HG03097 (cell line): ENCODE results near the gene DNAJB13.

Experiments used
- ATAC-seq: cut with Tn5 transposase; IDR thresholded peaks from one replicate; pipeline ENCODE4 v1.9.1; 2021; ENCODE audit not compliant: unreplicated experiment, low FRiP score

DNAJB13 gene

DNA sequence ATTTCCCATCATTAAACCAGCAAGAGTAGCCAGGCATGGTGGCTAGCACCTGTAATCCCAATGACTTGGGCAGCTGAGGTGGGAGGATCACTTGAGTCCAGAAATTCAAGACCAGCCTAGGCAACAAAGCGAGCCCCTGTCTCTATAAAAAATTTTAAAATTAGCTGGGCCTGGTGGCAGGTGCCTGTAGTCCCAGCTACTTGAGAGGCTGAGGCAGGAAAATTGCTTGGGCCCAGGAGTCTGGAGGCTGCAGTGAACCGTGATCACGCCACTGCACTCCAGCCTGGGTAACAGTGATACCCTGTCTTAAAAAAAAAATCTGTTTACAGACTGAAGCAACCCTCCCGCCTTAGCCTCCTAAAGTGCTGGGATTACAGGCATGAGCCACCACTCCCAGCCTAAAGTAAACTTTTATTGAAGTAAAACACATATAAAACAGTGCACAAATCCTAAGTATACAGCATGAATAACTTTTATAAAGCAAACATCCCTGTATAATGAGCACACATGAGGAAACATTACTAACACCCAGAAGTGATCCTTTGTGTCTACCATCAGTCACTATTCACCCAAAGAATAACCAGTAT is 45.4 kb downstream of the DNAJB13 start:
- no peak for ATAC-seq

GRCh38 chr11:73997120-73997770 is 46.4 kb downstream of the DNAJB13 start:
- ATAC-seq, result no peak

DNA sequence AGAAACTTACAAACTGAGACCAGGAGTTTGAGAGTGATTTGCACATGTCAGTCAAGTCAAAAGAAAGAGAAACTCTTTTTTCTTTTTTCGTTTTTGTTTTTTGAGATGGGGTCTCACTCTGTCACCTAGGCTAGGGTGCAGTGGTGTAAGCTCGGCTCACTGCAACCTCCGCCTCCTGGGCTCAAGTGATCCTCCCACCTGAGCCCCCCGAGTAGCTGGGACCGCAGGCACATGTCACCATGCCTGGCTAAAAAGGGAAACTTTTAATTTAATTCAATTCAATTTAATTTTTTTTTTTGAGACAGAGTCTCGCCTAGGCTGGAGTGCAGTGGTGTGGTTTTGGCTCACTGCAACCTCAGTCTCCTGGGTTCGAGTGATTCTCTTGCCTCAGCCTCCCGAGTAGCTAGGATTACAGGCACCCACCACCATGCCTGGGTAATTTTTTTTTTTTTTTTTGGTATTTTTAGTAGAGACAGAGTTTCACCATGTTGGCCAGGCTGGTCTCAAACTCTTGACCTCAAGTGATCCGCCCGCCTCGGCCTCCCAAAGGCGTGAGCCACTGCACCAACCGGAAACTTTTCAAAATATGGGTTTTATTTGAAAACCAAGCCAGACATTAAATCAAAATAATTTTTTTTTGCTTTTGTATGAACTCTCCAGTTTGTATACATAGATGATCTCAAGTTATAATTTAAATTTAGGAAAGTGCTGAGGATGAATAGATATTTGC is 48.2 kb downstream of the DNAJB13 start:
- no peak for ATAC-seq

- ATAC-seq, result no peak
Observed at GRCh38 chr11:73999581-74000306, 48.9 kb downstream of the DNAJB13 start.

GRCh38 chr11:74000307-74001133 is 49.7 kb downstream of the DNAJB13 start:
- no peak for ATAC-seq

DNA sequence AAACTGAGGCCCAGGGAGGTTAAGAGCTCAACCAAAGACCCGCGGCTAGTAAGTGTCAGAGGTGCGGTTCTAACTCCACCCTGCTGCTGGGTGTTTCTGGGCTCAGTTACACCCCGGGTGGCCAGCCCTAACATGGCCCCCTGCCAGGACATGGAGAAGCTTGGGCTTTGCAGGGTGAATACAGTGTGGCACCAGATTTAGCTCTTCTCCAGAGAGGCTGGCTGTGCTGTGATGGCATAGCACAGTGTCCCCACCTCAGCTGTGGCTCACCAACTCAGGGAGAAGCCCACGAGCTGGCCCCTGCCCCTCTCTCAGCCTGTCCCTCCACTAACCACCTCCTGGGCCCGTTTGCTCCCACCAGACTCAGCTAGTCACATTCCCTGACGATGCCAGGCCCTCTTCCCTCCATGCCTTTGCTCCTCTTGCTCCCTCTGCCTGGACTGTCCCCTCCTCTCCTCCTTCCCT is 51.0 kb downstream of the DNAJB13 start:
- no peak for ATAC-seq

- no peak for ATAC-seq
Observed at GRCh38 chr11:74002832-74003231, 52.0 kb downstream of the DNAJB13 start.

- no peak for ATAC-seq
Observed at GRCh38 chr11:74004046-74004695, 53.3 kb downstream of the DNAJB13 start.

DNA sequence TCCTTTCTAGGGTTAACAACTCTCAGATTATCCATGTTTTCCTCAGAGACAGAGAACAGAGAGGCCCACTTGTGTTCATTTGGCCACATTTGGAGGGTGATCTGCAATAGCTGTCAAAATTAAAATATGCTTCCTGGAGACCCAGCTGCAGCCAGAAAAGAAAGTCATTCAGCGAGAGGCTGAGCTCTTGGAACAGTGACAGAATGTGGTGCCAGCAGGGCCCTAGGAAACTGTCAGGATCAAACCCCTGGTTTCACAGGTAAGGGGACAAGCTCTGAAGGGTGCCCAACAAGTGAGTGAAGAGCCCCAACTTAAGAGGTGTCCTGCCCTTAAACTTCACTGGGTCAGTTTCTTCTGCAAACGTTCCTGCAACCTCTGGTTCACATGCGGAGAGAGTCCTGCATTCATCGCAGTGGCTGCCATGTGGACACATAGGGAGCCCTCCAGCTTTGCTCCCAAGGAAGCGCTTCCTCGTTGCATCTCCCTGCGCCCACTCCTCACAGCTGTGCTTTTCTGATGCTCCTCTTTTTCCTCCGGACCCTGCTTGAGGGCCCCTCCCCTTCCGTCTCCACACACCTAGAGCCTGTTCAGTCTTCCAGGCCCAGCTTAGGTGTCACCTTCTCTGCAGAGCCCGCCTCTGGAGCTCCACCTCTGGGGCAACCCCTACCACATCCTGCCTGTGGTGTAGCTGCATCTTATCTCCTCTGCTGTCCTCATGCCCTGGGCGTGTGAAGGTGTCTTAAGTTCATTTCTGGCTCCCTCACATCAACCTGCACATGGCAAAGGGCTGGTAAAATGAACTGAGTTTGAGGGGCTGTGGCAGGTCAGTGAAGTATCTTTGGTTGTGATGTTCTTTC is 54.2 kb downstream of the DNAJB13 start:
- no peak for ATAC-seq

DNA sequence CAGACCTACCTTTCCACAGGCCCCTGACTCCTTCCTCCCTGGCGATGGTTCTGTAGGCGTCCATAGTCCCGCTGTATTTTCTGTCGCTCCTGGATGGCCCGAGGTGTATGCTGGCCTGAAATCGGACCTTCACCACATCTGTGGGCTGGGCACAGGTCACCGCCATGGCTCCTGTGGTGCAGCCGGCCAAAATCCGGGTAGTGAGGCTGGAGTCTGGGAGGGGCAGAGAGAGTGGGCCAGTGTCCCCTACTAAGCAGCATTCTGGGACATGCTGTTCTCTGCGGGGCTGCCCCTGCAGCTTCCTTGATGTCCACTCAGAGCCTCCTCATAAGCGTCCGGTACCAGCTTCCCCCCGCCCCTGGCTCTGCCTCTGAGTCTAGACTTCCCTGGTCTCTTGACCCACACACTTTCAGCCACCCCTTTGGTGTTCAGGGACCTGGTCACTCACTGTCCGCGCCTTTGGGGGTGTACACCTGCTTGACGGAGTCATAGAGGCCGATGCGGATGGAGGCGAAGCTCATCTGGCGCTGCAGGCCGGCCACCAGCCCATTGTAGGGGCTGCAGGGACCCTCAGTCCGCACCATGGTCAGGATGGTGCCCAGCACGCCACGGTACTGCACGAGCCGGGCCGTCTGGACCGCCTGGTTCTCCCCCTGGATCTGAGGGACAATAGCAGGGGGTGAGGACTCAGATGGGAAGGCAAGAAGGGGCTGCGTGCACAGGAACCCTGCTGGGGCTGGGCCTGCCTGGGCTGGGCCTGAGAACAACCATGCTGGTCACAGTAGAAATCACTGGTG is 55.1 kb downstream of the DNAJB13 start:
- ATAC-seq, result no peak

GRCh38 chr11:74006743-74007304 is 56.0 kb downstream of the DNAJB13 start:
- ATAC-seq, result no peak

GRCh38 chr11:74007691-74008372 is 57.0 kb downstream of the DNAJB13 start:
- ATAC-seq, result no peak

- ATAC-seq, result no peak
Observed at GRCh38 chr11:74008373-74009229, 57.8 kb downstream of the DNAJB13 start, which contains the start of gene UCP3. UCP3 (minus strand) TSS chr11:74009085; CDS start chr11:74007042, 2,043 bp downstream.

DNA sequence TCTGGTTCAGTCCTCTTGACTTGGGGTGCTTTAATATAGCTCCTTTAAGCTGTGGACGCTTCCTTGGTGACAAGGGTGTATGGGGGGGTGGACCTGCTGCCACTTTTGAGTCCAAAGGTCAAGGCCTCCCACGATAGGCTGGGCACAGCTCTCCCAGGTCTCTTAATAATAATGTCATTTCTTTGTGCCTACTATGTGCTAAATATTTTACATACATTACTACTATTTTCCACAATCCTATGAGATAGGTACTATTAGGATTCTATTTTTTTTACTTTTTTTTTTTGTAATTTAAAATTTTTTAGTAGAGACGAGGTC is 58.4 kb downstream of the DNAJB13 start:
- no peak for ATAC-seq

- no peak for ATAC-seq
Observed at GRCh38 chr11:74009675-74010305, 59.0 kb downstream of the DNAJB13 start.
